Measurements from ENCODE around the gene NAGLU.

NAGLU gene

DNA sequence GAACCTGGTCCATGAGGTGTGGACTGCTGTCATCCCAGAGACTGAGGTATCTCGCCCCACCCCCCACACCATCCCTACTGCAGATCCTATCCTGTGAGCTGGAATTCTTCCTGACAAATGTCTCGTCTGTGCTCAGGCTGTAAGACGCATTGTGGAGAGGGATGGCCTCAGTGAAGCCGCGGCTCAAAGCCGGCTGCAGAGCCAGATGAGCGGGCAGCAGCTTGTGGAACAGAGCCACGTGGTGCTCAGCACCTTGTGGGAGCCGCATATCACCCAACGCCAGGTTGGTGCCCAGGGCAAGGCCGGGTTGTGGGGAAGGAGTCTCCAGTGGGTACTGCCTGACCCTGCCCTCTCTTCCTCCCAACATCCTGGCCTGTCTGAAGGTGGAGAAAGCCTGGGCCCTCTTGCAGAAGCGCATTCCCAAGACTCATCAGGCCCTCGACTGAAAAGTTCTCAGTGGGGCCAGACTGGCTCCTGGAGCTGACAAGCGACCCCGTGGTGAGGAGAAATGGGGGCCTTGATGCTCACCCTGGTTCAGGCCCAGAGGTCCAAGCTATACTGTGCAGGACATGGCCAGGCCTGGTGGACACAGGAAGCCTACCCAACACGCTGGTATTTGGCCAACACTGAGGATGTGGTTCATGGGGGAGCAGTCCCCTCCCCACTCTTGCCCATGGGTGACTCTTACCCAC, 29.6 kb downstream of the NAGLU start:
- DNase-seq: no peak

DNA sequence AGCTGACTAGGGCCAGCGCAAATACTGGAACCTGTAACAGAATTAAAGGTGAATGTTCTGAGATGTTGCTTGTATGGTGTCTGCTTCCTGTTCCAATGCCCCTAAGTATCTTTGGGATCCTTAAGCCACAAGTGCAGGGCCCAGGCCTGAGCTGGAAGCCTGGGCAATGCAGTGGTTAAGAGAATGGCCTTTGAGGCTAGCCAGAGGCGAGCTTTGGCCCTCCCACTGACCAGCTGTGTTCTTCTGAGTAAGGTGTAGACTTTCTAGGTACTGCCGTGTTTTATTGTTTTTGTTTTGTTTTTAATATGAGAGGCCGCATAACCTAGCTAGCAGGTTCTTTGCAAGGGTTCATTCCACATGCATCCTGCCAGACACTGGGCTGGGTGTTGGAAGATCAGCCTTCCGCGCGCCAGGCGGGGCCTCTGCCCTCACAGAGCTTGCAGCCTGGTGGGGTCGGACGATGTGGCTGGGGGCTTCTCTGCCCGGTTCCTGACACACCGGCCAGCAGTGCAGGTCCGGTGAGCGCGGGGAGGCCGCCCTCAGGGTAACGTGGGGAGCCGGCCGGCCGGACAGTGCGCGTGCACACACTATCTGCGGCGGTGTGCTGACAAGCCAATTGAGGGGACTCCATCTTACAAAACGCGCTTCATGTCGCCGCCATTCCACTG, 30.3 kb downstream of the NAGLU start:
- DNase-seq: no peak

DNA sequence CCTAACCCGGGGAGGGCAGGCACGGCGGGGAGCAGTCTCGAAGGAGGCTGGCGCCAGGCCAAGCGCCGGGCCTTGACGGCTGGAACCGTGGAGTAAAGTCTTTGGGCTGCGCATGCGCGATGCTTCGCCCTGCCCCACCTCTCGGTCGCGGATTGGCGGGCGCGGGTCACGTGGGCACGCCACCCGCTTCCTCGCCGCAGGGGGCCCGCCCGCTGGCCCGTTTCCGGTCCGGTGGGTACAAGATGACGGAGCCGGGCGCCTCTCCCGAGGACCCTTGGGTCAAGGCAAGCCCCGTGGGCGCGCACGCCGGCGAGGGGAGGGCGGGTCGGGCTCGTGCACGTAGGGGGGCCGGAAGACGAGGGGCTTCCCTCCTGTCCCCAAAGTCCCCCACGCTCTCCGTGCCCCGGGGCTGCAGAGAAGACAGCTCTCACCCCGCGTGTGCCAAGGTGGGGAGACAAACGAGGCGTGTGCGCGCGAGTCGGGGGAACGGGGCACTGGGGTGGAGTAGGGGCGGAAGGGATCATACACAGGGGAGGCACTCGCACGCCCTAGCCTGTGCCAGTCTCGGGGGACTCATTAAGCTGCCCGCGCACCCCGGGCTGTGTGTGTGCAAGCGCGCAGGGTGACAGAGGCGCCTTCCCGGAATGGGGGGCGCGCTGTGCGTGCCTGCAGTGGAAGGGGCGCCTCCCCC, 31.0 kb downstream of the NAGLU start, which contains the start of gene MLX:
Gene MLX (plus strand): TSS at position 218 of the 691 bp plus-strand sequence. CDS start 25 bp downstream, at position 243.
- peak; percentile 93 for DNase-seq

DNA sequence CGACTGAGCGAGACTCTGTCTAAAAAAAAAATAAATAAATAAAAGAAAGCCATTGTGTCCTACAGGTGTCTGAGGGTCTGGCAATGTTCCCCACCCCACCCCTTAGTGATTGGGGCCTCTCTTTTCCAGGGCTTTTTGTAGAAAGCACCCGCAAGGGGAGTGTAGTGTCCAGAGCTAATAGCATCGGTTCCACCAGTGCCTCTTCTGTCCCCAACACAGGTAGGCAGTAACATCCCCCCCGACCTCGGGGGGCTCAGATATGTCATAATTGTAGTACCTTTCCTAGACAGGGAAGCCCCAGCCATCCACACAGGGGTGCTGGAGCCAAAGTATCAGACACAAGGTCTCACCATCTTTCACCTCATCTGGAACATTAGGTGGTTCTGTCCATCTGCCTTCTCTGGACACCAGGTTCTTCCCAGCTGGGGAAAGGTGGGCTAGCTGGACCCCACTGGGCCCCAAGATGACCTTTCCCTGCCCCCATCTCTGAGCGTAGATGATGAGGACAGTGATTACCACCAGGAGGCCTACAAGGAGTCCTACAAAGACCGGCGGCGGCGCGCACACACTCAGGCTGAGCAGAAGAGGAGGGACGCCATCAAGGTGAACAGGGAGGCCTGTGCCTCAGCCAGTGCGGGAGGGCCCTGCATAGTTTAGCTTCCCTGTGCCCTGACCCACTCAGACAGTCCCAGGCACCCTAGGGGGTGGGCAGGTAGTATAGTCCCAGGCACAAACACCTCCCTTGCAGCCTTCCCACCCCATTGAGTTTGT, 32.5 kb downstream of the NAGLU start:
- no peak for DNase-seq

DNA sequence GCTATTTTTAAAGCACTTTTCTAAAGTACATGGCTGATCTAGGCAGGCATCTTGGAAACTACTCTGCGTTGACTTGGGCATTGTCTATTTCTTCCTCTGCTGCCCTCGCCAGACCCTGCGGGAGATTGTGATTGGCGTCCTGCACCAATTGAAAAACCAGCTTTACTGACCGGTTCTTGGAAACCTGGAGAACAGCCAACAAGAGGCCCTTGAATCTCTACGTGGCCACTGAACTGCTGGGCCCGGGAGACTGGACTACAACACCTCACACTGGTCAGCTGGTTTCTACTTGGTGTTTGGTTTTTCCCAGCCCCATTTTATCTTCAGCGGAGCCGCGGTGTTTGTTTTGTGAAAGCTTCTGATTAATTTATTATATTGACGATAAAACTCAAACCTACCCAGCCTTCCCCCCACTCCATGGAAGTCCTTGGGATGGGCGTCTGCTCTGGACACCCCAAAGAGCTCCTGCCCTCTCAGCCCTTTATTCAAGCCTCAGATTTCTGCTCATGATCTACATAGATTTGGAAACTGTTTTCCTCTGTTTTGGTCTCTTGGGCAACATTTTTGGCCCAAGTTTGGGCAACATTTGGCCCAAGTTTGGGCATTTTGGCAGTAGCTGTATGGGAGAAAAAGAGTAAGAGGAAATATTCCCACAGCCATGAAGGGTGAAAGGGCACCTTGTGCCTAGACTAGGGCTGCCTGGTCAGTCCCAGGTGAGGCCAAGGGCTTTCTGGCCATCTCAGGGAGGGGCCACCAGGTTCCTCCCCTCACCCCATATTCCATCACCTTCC, 35.6 kb downstream of the NAGLU start:
- no peak for DNase-seq

DNA sequence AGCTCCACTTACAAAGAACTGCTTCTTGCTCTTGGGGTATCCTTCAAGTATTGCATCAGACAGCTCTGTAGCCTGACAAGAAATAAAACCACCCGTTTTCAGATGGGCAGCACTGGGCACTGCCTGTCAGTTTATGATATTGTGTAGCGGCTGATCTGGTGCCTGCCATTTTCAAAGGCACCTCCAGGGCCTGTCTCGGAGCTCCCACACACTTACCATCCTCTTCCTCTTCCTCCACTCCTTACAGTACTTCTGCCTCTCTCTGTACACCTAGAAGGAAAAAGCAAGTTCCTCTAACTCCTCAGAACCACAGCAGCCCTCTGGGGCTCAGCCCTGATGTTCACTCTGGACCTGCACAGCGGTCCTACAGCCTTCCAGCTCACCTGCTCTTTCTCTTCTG, 37.1 kb downstream of the NAGLU start:
- DNase-seq: no peak

DNA sequence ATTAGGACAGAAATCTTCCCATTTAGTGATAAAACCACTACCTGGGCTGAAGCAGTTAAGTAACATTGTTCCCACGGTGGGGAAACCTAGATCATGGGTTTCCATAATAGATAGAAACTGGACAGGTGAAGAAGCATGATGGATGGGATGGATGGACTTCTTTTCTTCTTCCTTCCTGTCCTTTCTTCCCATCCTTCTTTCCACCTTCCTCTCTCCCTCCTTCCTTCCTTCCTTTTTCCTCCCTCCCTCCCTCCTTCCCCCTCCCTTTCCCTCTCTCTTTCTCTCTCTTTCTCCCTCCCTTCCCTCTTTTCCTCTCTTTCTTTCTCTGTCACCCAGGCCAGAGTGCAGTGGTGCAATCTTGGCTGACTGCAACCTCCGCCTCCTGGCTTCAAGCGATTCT, 38.4 kb downstream of the NAGLU start:
- DNase-seq: no peak

DNA sequence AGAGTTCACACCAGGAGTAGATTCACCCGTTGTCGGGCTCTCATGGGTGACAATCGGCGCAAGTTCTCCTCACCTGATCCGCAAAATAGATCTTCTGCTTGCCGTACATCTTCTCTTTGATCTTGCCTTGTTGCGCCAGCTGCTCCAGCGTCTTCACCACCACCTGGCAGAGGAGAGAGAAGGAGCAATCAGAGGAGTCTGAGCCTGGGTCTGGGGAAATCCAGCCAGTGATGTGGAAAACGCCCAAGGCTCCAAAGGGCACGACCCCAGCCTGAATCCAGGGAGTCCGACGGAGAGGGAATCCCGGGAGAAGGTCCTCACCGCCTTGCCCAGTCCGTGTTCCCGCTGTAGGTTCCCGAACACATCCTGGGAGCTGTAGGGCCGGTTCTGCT, 41.1 kb downstream of the NAGLU start:
- DNase-seq: no peak

DNA sequence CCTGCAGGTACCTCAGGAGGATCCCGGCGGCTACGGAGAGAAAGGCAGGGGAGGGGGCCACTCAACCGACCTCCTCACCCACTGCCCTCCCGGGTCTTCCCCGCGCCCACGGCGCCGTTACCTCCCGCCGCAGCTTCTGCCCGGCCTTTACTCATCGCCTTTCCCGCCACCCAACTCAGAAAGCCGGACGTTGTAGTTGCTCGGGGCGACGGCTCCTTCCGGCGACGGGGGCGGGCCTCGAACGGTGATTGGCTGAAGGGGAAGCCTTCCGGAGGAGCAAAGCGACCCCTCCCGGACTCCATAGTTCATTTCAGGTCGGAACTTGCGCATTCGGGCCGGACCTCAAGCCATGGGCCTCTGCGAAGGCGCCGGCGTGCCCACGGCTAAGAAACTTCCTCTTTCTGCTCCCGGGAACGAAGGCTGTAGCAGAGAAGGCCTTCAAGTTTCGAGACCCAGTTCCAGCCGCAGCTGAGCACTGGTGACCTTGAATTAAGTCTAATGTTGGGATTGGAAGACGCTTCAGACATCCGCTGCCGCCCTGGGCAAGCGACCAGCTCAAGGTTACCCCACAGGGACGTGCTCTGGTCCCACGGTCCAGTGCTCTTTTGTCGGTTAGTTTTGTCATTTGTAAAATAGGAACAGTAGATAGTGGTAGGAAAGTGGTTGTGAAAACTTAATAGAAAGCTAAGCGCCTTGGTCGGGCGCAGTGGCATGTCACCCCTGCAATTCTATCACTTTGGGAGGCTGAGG, 41.7 kb downstream of the NAGLU start, which contains the start of gene PSMC3IP:
Gene PSMC3IP (minus strand): TSS at position 198 of the 750 bp plus-strand sequence. CDS start 43 bp downstream, at position 155.
- DNase-seq: peak; percentile 92

DNA sequence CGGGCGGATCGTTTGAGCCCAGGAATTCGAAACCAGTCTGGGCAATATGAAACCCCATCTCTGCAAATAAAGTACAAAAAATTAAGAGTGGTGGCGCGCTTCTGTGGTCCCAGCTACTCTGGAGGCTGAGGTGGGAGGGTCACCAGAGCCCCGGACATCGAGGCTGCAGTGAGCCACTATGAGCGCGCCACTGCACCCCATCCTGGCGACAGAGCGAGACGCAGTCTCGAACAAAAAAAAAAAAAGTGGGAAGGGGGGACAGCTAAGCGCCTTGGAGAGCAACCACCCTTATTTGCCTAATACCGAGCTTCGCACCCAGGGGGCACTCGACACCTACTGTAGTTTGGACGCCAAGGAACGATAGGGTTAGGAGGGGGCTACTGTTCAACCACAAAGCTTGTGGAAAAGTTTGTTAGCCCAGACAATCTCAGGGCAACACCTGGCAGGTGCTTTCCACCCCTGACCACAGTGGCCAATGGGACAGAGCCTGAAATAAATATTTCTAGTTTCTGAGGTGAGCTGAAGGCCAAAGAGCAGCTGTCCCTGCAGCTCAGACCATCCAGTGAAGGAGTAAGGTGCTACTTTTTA, 42.3 kb downstream of the NAGLU start:
- DNase-seq: peak; percentile 73

DNA sequence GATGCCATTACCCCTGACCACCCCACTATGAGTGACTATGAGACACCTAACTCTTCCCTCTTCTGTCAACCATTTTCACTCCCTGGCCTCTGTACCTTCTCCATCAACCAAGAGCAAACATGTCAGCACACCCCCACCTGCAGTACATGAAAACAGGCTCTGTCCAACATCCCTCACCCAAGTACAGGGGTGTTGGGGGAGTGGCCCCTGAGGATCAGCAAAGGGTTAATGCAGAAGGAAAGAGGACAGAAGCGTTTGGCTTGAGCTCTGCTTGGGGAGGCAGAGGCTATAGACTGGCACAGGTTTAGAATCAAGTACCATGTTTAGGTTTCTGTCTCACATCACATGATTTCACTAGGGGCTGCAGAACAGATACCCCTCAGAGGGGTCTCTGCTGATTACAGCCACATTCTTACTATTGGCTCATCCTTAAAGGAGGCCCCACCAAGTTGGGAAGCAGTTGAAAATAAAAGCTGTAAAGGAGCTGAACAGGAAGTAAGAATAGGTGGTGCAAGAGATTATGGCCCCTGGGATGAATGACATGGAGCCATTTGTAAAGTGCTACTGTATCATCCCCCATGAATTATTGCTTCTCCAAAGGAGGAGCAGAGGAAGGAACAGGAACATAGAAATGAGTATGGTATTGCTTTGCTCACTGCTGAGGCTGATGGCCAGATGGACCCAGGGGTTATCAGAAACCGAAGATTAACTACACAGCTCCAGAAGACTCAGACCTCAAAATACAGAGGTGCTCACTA, 43.9 kb downstream of the NAGLU start:
- no peak for DNase-seq

DNA sequence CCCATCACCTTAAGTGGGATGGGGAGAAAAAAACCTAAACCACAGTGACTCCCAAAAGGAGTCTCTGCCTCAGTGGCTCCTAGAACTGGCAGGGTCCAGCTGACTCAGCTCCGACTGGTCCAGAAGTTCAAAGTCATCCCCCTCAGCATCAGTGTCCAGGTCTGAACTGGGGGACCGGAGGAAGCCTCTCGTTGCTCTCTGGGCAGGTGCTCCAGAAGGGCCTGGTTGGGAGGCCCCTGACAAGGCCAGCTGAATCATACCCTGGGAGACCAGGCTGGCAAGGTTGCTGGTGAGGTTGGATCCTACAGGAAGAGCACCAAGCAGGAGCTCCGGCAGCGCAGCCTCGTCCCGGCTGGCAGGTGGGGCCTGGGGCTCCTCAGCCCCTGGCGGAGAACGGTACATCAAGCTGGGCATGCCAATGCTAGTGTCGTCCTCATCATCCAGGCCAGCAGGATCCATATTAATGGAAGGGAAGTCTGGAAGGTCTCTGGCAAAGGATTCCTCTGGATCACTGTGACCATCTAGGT, 45.8 kb downstream of the NAGLU start:
- DNase-seq: no peak

DNA sequence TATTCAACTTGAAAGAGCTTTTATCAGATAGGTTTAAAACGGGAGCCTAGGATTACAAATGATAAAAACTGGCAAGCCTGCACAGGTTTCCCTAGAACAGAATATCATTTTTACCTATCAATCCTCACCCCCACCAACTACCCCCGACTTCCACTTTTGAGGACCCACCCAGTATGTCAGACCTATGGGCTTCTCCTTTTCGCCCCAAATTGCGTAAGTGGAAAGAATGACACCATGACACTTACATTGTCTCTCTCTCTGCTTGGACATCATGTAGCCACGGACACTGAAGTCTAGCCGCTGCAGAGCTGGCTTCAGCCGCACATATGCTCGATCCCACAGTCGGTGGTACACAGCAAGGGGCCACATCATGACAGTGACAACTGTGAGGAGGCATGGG, 48.8 kb downstream of the NAGLU start:
- DNase-seq: no peak

DNA sequence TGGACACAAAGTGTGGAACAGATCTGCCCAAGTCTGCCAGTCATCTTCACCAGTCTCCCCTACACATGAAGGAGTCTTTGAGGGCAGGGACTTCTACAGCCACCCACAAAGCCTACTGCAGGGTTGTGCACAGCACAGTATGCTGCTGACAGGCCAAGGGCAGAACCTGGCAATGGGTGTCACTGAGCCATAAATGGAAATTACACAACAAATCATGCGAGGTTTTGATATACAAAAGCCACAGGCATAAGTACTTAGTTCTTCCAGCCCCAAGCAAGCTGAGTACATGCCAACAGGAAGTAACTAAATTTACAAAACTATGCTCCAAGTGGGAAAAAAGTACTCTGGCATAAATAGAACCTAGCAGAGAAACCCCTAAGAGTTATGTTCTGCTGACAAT, 49.3 kb downstream of the NAGLU start:
- no peak for DNase-seq

DNA sequence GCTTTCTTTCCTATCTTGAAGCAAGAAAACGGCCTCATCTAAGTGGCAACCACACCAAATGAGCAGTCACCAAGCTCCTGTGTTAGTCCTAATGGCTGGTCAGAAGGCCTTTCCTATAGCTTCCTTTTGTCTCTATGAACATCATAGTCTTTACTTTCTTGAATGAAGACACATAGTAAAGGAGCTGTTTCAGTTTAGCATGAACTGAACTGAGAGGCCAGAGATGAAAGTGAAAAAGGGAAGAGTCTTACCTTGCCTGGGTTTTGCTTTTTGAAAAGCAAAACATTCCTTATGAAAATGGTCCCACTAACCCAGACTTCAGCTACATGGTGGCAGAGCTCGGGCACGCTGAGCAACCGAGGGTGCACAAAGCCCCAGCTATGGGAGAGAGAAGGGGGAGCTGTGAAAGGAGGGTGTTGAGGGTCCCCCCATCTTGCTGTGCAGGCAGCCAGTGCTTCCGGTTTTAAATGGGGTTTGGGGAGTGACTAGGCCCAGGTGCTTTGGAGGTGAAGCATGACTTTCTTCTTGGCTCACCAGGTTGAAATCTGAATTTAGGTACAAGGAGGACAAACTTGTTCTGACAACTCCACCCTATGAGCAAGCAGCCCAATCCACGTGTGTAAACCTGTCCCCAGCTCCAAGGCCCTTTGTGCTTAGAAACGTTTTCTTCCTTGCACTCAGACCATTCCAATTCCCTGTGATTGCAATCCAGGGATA, 50.6 kb downstream of the NAGLU start:
- DNase-seq: no peak

DNA sequence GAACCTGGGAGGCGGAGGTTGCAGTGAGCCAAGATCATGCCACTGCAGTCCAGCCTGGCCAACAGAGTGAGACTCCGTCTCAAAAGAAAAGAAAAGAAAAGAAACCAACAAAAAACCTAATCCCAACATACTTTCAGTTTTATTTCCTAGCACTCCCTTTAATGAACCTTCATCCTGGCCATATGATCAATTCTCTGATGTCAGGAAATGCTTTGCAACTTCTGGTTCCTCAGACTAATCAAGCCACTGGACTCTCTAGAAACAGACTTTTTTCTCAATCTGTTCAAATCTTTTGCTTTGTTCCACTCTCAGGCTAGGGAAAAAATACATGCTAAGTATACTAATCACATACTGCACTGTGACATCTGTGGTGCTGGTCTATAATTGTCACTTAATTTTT, 54.8 kb downstream of the NAGLU start:
- no peak for DNase-seq

DNA sequence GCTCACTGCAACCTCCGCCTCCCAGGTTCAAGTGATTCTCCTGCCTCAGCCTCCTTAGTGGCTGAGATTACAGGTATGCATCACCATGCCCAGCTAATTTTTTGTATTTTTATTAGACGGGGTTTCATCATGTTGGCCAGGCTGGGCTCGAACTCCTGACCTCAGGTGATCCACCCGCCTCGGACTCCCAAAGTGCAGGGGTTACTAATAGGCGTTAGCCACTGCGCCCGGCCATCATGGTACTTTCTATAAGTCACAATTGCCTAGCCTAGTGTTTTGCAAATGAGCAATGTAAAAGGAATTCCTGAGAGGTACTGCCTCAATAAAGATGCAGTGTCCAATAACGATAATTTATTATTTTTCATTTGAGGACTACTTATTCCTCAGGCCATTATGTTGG, 55.4 kb downstream of the NAGLU start:
- DNase-seq: no peak

All from NCI-H146 (cell line).